ENCODE measurements around the gene TMEM120A. TPM values are rescaled to one million over a fixed set of nuclear protein-coding genes. Genes with fewer than 3 reads are reported as not detected.

The TMEM120A gene
- total and polyA plus RNA-seq, 7 donors: 18.3 to 88.2 (median 49.0) TPM

DNA sequence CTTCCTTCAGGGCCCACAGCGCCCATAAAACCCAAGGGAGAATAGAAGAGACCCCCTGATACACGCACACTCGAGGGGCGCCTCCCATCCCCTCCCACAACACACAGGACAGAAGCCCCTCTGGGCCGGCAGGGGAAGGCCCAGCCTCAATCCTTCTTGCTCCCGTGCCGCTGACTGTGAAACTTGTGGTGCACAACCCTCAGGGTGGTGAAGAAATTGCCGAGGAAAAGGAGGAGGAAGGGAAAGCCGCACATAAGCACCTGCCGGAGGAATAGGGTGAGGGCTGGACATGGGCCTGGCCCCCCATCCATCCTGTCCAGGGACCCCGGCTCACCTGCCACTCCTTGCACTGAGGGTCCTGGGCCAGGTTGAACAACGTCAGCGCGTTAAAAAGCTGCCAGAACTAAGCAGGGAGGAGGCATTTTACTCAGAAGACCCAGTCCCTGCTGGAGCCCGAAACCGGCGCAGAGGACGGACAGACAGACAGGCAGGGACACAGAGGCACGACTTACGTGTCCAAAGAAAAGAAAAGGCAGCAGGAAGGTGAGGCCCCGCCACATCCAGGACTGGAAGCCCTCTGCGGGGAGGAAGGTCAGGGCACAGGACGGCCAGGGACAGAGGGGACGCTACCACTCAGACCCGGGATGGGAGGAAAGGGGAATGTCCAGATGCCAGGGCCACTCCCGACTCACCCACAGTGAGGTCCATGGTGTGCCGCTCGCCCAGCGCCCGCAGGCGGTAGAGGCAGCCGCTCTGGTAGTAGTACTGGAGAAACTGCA is 7.2 kb downstream of the TMEM120A start:
- Histone ChIP-seq H3K4me1 (peaks cover 0 to 16% (median 12%) of the 10 kb centered on the region in 4 donors), H3K9me3 (no peaks in the 10 kb centered on the region)

DNA sequence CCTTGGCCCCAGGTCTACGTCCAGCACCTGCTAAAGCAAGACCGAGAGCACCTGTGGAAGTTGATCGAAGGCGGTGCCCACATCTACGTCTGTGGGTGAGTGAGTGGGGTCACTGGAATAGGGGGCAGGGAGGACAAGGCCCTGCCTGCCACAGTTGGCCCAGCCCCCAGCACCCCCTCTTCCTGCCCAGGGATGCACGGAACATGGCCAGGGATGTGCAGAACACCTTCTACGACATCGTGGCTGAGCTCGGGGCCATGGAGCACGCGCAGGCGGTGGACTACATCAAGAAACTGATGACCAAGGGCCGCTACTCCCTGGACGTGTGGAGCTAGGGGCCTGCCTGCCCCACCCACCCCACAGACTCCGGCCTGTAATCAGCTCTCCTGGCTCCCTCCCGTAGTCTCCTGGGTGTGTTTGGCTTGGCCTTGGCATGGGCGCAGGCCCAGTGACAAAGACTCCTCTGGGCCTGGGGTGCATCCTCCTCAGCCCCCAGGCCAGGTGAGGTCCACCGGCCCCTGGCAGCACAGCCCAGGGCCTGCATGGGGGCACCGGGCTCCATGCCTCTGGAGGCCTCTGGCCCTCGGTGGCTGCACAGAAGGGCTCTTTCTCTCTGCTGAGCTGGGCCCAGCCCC is 8.1 kb downstream of the TMEM120A start:
- H3K27ac ChIP-seq: peak overlapping the region in 1 of 4 donors; percentile 21

More for the DNA sequence above, 7.2 kb downstream of the TMEM120A start:
- peaks cover 17 to 61% (median 39%) of the 10 kb centered on the region in 4 donors for H3K36me3 ChIP-seq
- H3K27ac ChIP-seq: peak overlapping the region in 2 of 4 donors; percentile 31 to 41
- WGBS, 2 donors: 94 to 95% methylated on average over 32 of the region's 32 CpGs
- no peak overlapping the region for H3K4me3 ChIP-seq
- H3K27me3 ChIP-seq: no peaks in the 10 kb centered on the region
- TF ChIP-seq POLR2AphosphoS5 (IDR thresholded peaks at IDR 0.05) (no peak), EP300 (IDR thresholded peaks at IDR 0.05) (no peak), POLR2A (IDR thresholded peaks at IDR 0.05) (no peak)
- TF ChIP-seq, protein P1, sequence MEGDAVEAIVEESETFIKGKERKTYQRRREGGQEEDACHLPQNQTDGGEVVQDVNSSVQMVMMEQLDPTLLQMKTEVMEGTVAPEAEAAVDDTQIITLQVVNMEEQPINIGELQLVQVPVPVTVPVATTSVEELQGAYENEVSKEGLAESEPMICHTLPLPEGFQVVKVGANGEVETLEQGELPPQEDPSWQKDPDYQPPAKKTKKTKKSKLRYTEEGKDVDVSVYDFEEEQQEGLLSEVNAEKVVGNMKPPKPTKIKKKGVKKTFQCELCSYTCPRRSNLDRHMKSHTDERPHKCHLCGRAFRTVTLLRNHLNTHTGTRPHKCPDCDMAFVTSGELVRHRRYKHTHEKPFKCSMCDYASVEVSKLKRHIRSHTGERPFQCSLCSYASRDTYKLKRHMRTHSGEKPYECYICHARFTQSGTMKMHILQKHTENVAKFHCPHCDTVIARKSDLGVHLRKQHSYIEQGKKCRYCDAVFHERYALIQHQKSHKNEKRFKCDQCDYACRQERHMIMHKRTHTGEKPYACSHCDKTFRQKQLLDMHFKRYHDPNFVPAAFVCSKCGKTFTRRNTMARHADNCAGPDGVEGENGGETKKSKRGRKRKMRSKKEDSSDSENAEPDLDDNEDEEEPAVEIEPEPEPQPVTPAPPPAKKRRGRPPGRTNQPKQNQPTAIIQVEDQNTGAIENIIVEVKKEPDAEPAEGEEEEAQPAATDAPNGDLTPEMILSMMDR (IDR thresholded peaks at IDR 0.05): no peak
- DNase-seq: peak; percentile 29
- intact Hi-C loops (cut with DNase I): no loop called here

DNA sequence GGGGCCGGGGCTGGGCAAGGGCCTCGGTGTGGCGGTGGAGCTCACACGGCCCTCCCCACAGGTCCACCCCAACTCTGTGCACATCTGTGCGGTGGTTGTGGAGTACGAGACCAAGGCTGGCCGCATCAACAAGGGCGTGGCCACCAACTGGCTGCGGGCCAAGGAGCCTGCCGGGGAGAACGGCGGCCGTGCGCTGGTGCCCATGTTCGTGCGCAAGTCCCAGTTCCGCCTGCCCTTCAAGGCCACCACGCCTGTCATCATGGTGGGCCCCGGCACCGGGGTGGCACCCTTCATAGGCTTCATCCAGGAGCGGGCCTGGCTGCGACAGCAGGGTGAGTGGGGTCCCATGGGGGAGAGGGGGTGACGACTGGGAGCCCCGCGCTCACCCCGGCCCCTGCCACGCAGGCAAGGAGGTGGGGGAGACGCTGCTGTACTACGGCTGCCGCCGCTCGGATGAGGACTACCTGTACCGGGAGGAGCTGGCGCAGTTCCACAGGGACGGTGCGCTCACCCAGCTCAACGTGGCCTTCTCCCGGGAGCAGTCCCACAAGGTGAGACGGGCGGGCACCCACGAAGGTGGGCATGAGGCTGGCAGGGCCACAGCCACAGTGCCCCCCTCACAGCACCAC is 8.8 kb downstream of the TMEM120A start:
- H3K9me3 ChIP-seq: no peaks in the 10 kb centered on the region
- no peak overlapping the region for H3K4me3 ChIP-seq
- H3K36me3 ChIP-seq: peaks cover 32 to 77% (median 51%) of the 10 kb centered on the region in 4 donors
- H3K27me3 ChIP-seq: no peaks in the 10 kb centered on the region
- DNase-seq: no peak
- intact Hi-C loops (cut with DNase I): no loop called here
- 57 to 85% methylated on average over 41 of the region's 41 CpGs for WGBS, 2 donors
- H3K4me1 ChIP-seq: peaks cover 0 to 16% (median 12%) of the 10 kb centered on the region in 4 donors
- H3K27ac ChIP-seq: peak overlapping the region in 3 of 4 donors; percentile 14 to 23 (median 21)
- TF ChIP-seq EP300 (IDR thresholded peaks at IDR 0.05) (no peak), POLR2AphosphoS5 (IDR thresholded peaks at IDR 0.05) (peak in 1 of 4 donors; percentile 17)

More for the DNA sequence above, 8.1 kb downstream of the TMEM120A start:
- Histone ChIP-seq H3K9me3 (no peaks in the 10 kb centered on the region), H3K27me3 (no peaks in the 10 kb centered on the region), H3K36me3 (peaks cover 25 to 71% (median 45%) of the 10 kb centered on the region in 4 donors), H3K4me1 (peaks cover 0 to 16% (median 12%) of the 10 kb centered on the region in 4 donors), H3K4me3 (no peak overlapping the region)
- intact Hi-C loops (cut with DNase I): no loop called here
- peak; percentile 55 for DNase-seq
- TF ChIP-seq POLR2A (IDR thresholded peaks at IDR 0.05) (no peak), POLR2AphosphoS5 (IDR thresholded peaks at IDR 0.05) (no peak)
- 82 to 90% methylated on average over 20 of the region's 20 CpGs for whole genome bisulfite sequencing, 2 donors

DNA sequence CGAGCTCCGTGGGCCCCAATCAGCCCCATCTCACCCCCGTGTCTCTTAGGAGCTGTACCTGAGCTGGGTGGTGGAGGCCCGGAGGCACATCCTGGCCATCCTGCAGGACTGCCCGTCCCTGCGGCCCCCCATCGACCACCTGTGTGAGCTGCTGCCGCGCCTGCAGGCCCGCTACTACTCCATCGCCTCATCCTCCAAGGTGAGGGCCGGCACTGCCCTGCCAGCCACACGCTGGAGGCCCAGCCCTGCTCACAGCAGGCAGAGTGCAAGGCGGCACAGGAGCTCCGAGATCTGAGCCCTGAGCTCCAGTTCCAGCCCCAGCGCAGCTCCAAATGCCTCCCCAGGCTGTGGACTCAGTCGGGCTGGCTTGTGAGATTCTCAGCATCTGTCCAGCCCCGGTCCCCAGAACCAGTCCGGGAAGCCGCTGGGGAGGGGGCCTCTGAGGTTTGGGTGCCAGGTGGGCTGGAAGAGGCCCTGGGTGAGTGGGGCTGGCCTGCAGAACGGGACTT is 9.3 kb downstream of the TMEM120A start:
- Histone ChIP-seq H3K4me3 (no peak overlapping the region), H3K4me1 (peaks cover 0 to 11% (median 11%) of the 10 kb centered on the region in 4 donors), H3K36me3 (peaks cover 32 to 83% (median 56%) of the 10 kb centered on the region in 4 donors), H3K9me3 (no peaks in the 10 kb centered on the region), H3K27me3 (no peaks in the 10 kb centered on the region), H3K27ac (peak overlapping the region in 2 of 4 donors; percentile 14 to 23)
- TF ChIP-seq POLR2A (IDR thresholded peaks at IDR 0.05) (no peak), EP300 (IDR thresholded peaks at IDR 0.05) (no peak), POLR2AphosphoS5 (IDR thresholded peaks at IDR 0.05) (no peak)
- TF ChIP-seq, protein P1 (IDR thresholded peaks at IDR 0.05): no peak
- intact Hi-C loops (cut with DNase I): no loop called here
- WGBS, 2 donors: 79 to 91% methylated on average over 21 of the region's 21 CpGs
- DNase-seq: no peak

DNA sequence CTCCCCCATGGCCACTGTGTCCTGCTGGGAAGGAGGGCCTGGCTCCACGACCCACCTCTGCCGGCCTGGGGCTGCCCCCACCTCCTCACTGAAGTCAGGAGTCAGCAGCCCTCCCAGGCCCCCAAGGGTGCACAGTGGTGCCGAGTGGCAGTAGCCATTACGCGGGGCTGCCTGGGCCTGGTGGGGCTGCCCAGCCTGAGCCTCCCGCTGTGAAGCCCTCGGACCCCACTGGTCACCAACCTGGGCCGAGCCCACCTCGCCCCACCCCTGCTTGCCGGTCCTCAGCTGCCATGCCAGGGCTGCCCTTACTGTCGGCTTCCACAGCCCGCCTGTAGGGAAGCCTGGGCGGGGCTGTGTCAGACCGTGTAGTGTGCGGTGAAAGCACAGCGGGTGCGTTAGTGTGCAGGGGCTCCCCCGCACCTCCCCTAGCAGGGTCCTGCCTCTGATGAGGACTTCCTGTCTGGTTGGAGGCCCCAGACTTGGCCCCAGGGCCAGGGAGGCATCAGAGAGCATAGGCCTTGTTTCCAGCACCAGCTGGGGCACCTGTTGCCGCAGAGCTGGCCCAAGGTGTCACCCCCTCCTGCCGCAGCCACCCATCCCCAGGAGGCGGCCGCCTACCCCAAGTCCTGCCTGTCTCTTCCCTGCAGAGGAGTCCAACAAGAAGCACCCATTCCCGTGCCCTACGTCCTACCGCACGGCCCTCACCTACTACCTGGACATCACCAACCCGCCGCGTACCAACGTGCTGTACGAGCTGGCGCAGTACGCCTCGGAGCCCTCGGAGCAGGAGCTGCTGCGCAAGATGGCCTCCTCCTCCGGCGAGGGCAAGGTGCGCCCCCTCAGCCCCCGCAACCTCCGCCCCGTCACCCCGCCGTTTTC is 10.0 kb downstream of the TMEM120A start:
- Histone ChIP-seq H3K4me3 (no peak overlapping the region), H3K4me1 (peaks cover 0 to 4% (median 4%) of the 10 kb centered on the region in 4 donors), H3K36me3 (peaks cover 32 to 90% (median 59%) of the 10 kb centered on the region in 4 donors), H3K27me3 (no peaks in the 10 kb centered on the region), H3K9me3 (no peaks in the 10 kb centered on the region), H3K27ac (no peak overlapping the region)
- intact Hi-C loops (cut with DNase I): no loop called here
- 92 to 95% methylated on average over 44 of the region's 44 CpGs for WGBS, 2 donors
- DNase-seq: no peak
- TF ChIP-seq POLR2AphosphoS5 (IDR thresholded peaks at IDR 0.05) (no peak), POLR2A (IDR thresholded peaks at IDR 0.05) (no peak), EP300 (IDR thresholded peaks at IDR 0.05) (no peak)
- TF ChIP-seq, protein P1 (IDR thresholded peaks at IDR 0.05): no peak
